DOHH2 (cell line): ENCODE results near the gene TSR1.

Experiments
- H3F3A ChIP-seq: fragments of 200-600 bp; sonication (generic), shearing (Covaris generic); 2 replicates; pipeline ENCODE4 v1.6.0; 2016; ENCODE audit warnings: antibody characterized with exemption, mild to moderate bottlenecking; ENCODE audit not compliant: control insufficient read depth, insufficient read depth
- H3K27ac ChIP-seq: fragments of 200-600 bp; sonication (generic); 2 replicates; pipeline ENCODE4 v1.5.1; 2014; ENCODE audit warnings: low read depth, mild to moderate bottlenecking, low read length, moderate library complexity
- H3K27me3 ChIP-seq: fragments of 200-600 bp; sonication (generic); 2 replicates; pipeline ENCODE4 v1.6.1; 2014; ENCODE audit warnings: mild to moderate bottlenecking, low read length, mixed read lengths; ENCODE audit not compliant: control insufficient read depth
- H3K36me3 ChIP-seq: fragments of 200-600 bp; sonication (generic); 2 replicates; pipeline ENCODE4 v1.6.1; 2014; ENCODE audit warnings: mild to moderate bottlenecking, low read length, moderate library complexity, mixed read lengths; ENCODE audit not compliant: control insufficient read depth
- H3K4me1 ChIP-seq: fragments of 200-600 bp; sonication (generic); 2 replicates; pipeline ENCODE4 v1.6.1; 2014; ENCODE audit warnings: mild to moderate bottlenecking, low read length, mixed read lengths; ENCODE audit not compliant: control insufficient read depth
- H3K4me2 ChIP-seq: fragments of 200-600 bp; sonication (generic); 2 replicates; pipeline ENCODE4 v1.6.0; 2014; ENCODE audit warnings: mild to moderate bottlenecking, low read length, moderate library complexity
- H3K4me3 ChIP-seq: fragments of 200-600 bp; sonication (generic); 2 replicates; pipeline ENCODE4 v1.5.1; 2014; ENCODE audit warnings: mild to moderate bottlenecking, low read length, mixed read lengths
- H3K79me2 ChIP-seq: fragments of 200-600 bp; sonication (generic); 2 replicates; pipeline ENCODE4 v1.6.1; 2014; ENCODE audit warnings: mild to moderate bottlenecking, low read length, mixed read lengths; ENCODE audit not compliant: control insufficient read depth
- H3K9me2 ChIP-seq: fragments of 200-600 bp; sonication (generic); replicated peaks from 2 replicates; pipeline ENCODE4 v1.6.1; 2014; ENCODE audit warnings: mild to moderate bottlenecking, low read length, mixed read lengths; ENCODE audit not compliant: control insufficient read depth
- H3K9me3 ChIP-seq: fragments of 200-600 bp; sonication (generic); 2 replicates; pipeline ENCODE4 v1.6.1; 2014; ENCODE audit warnings: antibody characterized with exemption, low read length, mixed read lengths; ENCODE audit not compliant: control insufficient read depth, insufficient read depth
- H4K20me1 ChIP-seq: fragments of 200-600 bp; sonication (generic); 2 replicates; pipeline ENCODE4 v1.6.0; 2014; ENCODE audit warnings: low read depth, mild to moderate bottlenecking, antibody characterized with exemption, low read length, moderate library complexity; ENCODE audit not compliant: control insufficient read depth, insufficient read depth
- CTCF ChIP-seq: fragments of 200-600 bp; sonication (generic); IDR thresholded peaks from one replicate; pipeline ENCODE4 v1.5.1; 2014; ENCODE audit warnings: antibody characterized with exemption, mild to moderate bottlenecking, low read depth, low read length; ENCODE audit not compliant: poor library complexity, severe bottlenecking
- EZH2phosphoT487 ChIP-seq: fragments of 200-600 bp; sonication (generic); IDR thresholded peaks from 2 replicates; pipeline ENCODE4 v1.6.1; 2017; ENCODE audit warnings: borderline replicate concordance, mild to moderate bottlenecking, antibody characterized with exemption, low read length, moderate library complexity, mixed read lengths

The TSR1 gene

GRCh38 chr17:2295575-2295974 is 40.7 kb downstream of the TSR1 start:
- peaks cover 82% of the 10 kb centered on the region for H3K36me3 ChIP-seq
- H3K4me1 ChIP-seq: peaks cover 2% of the 10 kb centered on the region
- no peaks in the 10 kb centered on the region for H3K9me2 ChIP-seq
- H4K20me1 ChIP-seq: no peaks in the 10 kb centered on the region
- H3K79me2 ChIP-seq: peaks cover 43% of the 10 kb centered on the region
- H3K27ac ChIP-seq: no peak overlapping the region
- no peaks in the 10 kb centered on the region; the same call in 1 of the 2 replicates for H3F3A ChIP-seq
- no peaks in the 10 kb centered on the region for H3K27me3 ChIP-seq
- H3K9me3 ChIP-seq: no peaks in the 10 kb centered on the region
- no peak for TF ChIP-seq EZH2phosphoT487
- no peak for TF ChIP-seq CTCF
- no peak overlapping the region for H3K4me2 ChIP-seq
- no peak overlapping the region for H3K4me3 ChIP-seq

- no peak overlapping the region for H3K27ac ChIP-seq
- no peaks in the 10 kb centered on the region for H3K27me3 ChIP-seq
- no peaks in the 10 kb centered on the region; the same call in 1 of the 2 replicates for H4K20me1 ChIP-seq
- TF ChIP-seq EZH2phosphoT487 (no peak), CTCF (no peak)
- H3K4me3 ChIP-seq: no peak overlapping the region
- peaks cover 78% of the 10 kb centered on the region for H3K36me3 ChIP-seq
- H3K9me3 ChIP-seq: no peaks in the 10 kb centered on the region
- H3K79me2 ChIP-seq: peaks cover 16% of the 10 kb centered on the region
- H3F3A ChIP-seq: peaks cover 2% of the 10 kb centered on the region; the same call in 1 of the 2 replicates
- no peaks in the 10 kb centered on the region for H3K9me2 ChIP-seq
- no peak overlapping the region for H3K4me2 ChIP-seq
- peaks cover 10% of the 10 kb centered on the region for H3K4me1 ChIP-seq
These were observed 44.2 kb downstream of the TSR1 start for GRCh38 chr17:2292100-2292499.

GRCh38 chr17:2289878-2290478 is 46.3 kb downstream of the TSR1 start:
- no peak overlapping the region for H3K27ac ChIP-seq
- peaks cover 10% of the 10 kb centered on the region for H3K4me1 ChIP-seq
- H3K9me3 ChIP-seq: no peaks in the 10 kb centered on the region
- peaks cover 4% of the 10 kb centered on the region for H3K79me2 ChIP-seq
- H4K20me1 ChIP-seq: no peaks in the 10 kb centered on the region; the same call in 1 of the 2 replicates
- H3K27me3 ChIP-seq: no peaks in the 10 kb centered on the region
- H3F3A ChIP-seq: peaks cover 4% of the 10 kb centered on the region; the same call in 1 of the 2 replicates
- H3K4me2 ChIP-seq: peak overlapping the region; percentile 55
- H3K36me3 ChIP-seq: peaks cover 65% of the 10 kb centered on the region
- no peak for TF ChIP-seq CTCF
- TF ChIP-seq EZH2phosphoT487: no peak
- H3K4me3 ChIP-seq: peak overlapping the region; percentile 36
- no peaks in the 10 kb centered on the region for H3K9me2 ChIP-seq
